ENCODE data around the gene BRINP1. TPM values are rescaled to one million over a fixed set of nuclear protein-coding genes. Genes with fewer than 3 reads are reported as not detected.

BRINP1 gene
- total RNA-seq, 1 experiment from 2014 or later: 0.23 TPM

DNA sequence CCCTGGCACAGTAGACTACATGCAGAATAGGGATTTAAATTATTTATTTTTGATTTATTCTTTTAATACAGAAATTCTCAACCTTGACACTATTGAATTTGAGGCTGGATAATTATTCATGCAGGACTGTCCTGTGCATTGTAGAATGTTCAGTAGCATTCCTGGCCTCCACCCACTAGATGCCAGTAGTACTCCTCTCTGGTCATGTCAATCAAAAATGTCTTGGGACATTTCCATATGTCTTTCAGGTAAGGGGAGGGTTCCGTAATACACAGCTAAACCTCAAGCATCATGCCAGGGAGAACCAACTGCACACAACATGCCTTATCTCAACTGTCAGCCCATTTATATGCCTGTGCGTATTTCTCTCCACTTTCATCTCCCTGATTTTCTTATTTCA lies 231.8 kb downstream of the BRINP1 start:
- no peak for DNase-seq (ENCODE audit: low read depth)

- DNase-seq (ENCODE audit: low read depth): no peak
These were observed 243.2 kb downstream of the BRINP1 start for GRCh38 chr9:119126040-119126439.

GRCh38 chr9:119121899-119122298 lies 247.3 kb downstream of the BRINP1 start:
- no peak for DNase-seq (ENCODE audit: low read depth)

DNA sequence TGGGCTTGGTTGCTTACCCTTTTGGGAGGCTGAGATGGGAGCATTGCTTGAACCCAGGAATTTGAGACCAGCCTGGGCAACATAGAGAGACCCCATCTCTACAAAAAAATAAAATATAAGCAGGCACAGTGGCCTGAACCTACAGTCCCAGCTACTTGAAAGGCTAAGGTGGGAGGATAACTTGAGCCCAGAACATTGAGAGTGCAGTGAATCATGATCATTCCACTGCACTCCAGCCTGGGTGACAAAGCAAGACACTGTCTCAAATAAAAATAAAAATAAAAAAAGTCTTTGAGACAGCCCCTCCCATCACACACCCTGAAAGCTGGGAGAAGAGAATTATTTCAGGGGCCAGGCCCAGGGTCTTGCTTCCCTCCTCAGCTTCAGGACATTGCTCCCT lies 251.8 kb downstream of the BRINP1 start:
- no peak for DNase-seq (ENCODE audit: low read depth)

Data from LHCN-M2 (cell line).